Colonic mucosa (tissue), 4 donors: Measurements from ENCODE around the gene HOXB3. TPM values are rescaled to one million over a fixed set of nuclear protein-coding genes. Genes with fewer than 3 reads are reported as not detected.
A peak's percentile ranks its signal among the peaks of the same experiment; 100 is the strongest.

Experiments used
- DNase-seq: peaks from one replicate; pipeline ENCODE4 v3.0.0-alpha.2; 2020
- H3K27ac ChIP-seq: fragments of 200-600 bp; one replicate; pipeline ENCODE4 v1.8.0; 2021
- H3K27me3 ChIP-seq: fragments of 200-600 bp; one replicate; pipeline ENCODE4 v1.8.0; 2021
- H3K36me3 ChIP-seq: fragments of 200-600 bp; one replicate; pipeline ENCODE4 v1.8.0; 2021
- H3K4me1 ChIP-seq: fragments of 200-600 bp; one replicate; pipeline ENCODE4 v1.8.0; 2021; ENCODE audit warnings: mild to moderate bottlenecking
- H3K4me3 ChIP-seq: fragments of 200-600 bp; one replicate; pipeline ENCODE4 v1.8.0; 2021
- H3K9ac ChIP-seq, 2 donors: one replicate each; pipeline ENCODE4 v1.7.0; 2013; ENCODE audit warnings: control low read depth in 2 of 2, low read depth in 2 of 2, low read length in 2 of 2
- H3K9me3 ChIP-seq: fragments of 200-600 bp; one replicate; pipeline ENCODE4 v1.8.0; 2021
- CTCF ChIP-seq: fragments of 200-600 bp; IDR thresholded peaks from one replicate; pipeline ENCODE4 v1.8.0; 2022; ENCODE audit warnings: antibody characterized with exemption, mild to moderate bottlenecking
- intact Hi-C: fragments of 100-400 bp; cut with DNase I; formaldehyde crosslinking; loops from one replicate; pipeline ENCODE4 v1.14.1; 2022
- total RNA-seq, 2 donors: library from RNA; stranded (reverse); fragmentation: NEBNext Ultra II Directional in 1 of 2; extraction: Animal tissue kit (Norgen Biotek cat#: 25700) in 1 of 2; gene quantifications; one replicate each; pipeline ENCODE4 v1.2.1, GENCODE V29; 2021
- donor health status: healthy.
- donor health status: DM: no; HTN: no; CAD: no.
- donor health status: DM: no; HTN: no; CAD: no.

The HOXB3 gene
- total RNA-seq, 2 donors from 2014 or later: 17.4 to 31.8 TPM

- no peak for DNase-seq
- peak overlapping the region; percentile 62 for H3K27ac ChIP-seq
- peaks cover 47% of the 10 kb centered on the region for H3K27me3 ChIP-seq
- H3K9me3 ChIP-seq: no peaks in the 10 kb centered on the region
- H3K4me3 ChIP-seq: no peak overlapping the region
- intact Hi-C loops: loop anchor here (10.0 kb wide), 1 partner anchor 476 kb away; no protein-coding TSS in a partner anchor
- no peak for TF ChIP-seq CTCF
- peaks cover 13% of the 10 kb centered on the region for H3K4me1 ChIP-seq
- no peaks in the 10 kb centered on the region for H3K36me3 ChIP-seq
- peak overlapping the region; percentile 51 to 74 for H3K9ac ChIP-seq
These were observed 30.6 kb upstream of the HOXB3 start for GRCh38 chr17:48620461-48621139.

DNA sequence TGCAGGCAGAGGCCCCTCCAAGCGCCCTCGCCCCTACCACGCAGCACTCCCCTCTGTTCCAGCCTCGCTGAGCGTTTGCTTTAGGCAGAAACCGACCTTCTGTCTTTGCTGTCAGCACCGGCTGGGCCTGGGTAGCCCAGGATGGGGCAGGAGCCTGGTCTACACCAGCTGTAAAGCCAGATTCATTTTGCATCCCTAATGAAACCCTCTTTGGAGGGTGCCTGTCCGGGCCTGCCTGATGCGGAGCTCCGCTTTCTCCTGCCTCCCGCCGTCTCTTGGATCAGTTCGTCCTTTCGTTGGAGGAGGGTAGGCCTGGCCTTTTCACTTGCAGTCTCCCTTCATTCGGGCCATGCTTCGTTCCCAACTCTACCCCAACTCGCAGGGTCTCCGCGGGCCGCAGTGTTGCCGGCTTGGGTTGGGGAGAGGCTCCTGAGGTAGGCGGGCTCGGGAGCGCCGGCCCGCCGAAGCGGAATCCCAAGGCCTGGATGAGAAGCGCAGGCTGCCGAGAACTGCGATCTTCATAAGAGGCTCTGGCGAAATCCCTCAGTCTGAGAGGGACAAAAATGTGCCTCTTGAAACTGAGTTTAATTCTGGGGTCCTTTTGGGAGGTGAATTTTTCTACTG, 29.9 kb upstream of the HOXB3 start:
- peak overlapping the region in 1 of 2 donors; percentile 74 for H3K9ac ChIP-seq
- peaks cover 43% of the 10 kb centered on the region for H3K27me3 ChIP-seq
- TF ChIP-seq CTCF: no peak
- no peaks in the 10 kb centered on the region for H3K36me3 ChIP-seq
- H3K4me3 ChIP-seq: no peak overlapping the region
- H3K27ac ChIP-seq: peak overlapping the region; percentile 62
- intact Hi-C loops: loop anchor here (5.0 to 10.0 kb wide), 2 partner anchors 278 to 475 kb away; no protein-coding TSS in a partner anchor
- H3K9me3 ChIP-seq: no peaks in the 10 kb centered on the region
- H3K4me1 ChIP-seq: peaks cover 13% of the 10 kb centered on the region
- DNase-seq: no peak

- Histone ChIP-seq H3K36me3 (no peaks in the 10 kb centered on the region), H3K27me3 (peaks cover 45% of the 10 kb centered on the region), H3K4me3 (peak overlapping the region; percentile 15), H3K9me3 (no peaks in the 10 kb centered on the region), H3K27ac (peak overlapping the region; percentile 62), H3K9ac (peak overlapping the region; percentile 48 to 74), H3K4me1 (peaks cover 13% of the 10 kb centered on the region)
- peak; percentile 98 for TF ChIP-seq CTCF
- DNase-seq: peak; percentile 93
- intact Hi-C loops: loop anchor here (5.0 kb wide), 1 partner anchor 276 kb away; no protein-coding TSS in a partner anchor
These were observed 28.3 kb upstream of the HOXB3 start for GRCh38 chr17:48618256-48618896.

DNA sequence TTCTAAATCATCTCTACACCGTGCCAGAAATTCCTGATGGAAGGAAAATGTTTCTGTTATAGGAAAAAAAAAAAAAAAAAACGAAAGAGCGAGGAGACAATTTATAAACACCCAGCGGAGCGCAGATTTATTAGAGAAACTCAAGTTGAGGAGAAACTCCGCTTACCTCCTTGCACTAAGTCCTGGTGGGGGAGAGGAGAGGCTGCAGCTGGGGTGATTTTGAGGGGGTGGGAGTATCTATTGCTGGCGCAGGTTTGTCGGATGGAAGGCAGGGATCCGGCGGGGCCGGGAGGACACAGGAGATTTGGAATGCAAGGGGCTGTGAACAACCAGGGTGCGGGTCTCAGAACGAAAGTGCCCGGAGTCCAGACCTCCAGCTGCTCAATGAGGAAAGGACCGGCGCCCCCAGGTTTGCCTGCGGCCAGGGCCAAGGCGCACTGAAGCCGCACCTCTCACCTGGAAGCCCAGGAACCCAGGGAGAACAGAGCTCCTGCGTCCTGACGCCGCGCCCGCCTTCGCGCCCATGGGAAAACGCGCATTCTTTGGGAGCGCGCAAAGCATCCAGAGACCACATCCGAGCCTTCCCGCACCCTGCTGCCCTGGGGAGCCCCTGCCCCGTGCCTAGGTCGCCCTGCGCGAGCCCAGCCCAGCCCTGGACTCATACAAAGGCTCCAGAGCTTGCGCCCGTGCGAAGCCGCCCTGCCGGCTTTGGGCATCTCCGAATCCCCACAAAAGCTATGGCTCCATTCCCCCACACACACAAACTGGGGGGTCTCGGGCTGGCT, 27.6 kb upstream of the HOXB3 start:
- H3K36me3 ChIP-seq: no peaks in the 10 kb centered on the region
- peak overlapping the region; percentile 48 to 66 for H3K9ac ChIP-seq
- DNase-seq: no peak
- peaks cover 13% of the 10 kb centered on the region for H3K4me1 ChIP-seq
- no peaks in the 10 kb centered on the region for H3K9me3 ChIP-seq
- no peak overlapping the region for H3K27ac ChIP-seq
- H3K27me3 ChIP-seq: peaks cover 45% of the 10 kb centered on the region
- intact Hi-C loops: loop anchor here (5.0 kb wide), 1 partner anchor 275 kb away; no protein-coding TSS in a partner anchor
- TF ChIP-seq CTCF: no peak
- peak overlapping the region; percentile 6 for H3K4me3 ChIP-seq
